Neural crest cell (in vitro differentiated cells): Measurements from ENCODE around the gene RPS19. TPM values are rescaled to one million over a fixed set of nuclear protein-coding genes. Genes with fewer than 3 reads are reported as not detected.

Experiments used
- DNase-seq: peaks from one replicate; pipeline ENCODE4 v3.0.0; 2021; ENCODE audit warnings: low read depth, mixed read lengths, low spot score
- H3K27ac Mint-ChIP-seq: one replicate; pipeline ENCODE4 v1.8.0; 2021; ENCODE audit warnings: mild to moderate bottlenecking, mixed read lengths; ENCODE audit not compliant: unreplicated experiment
- H3K27me3 Mint-ChIP-seq: 2 replicates; pipeline ENCODE4 v1.8.0; 2021; ENCODE audit warnings: low read depth, mild to moderate bottlenecking, mixed read lengths
- H3K36me3 Mint-ChIP-seq: 2 replicates; pipeline ENCODE4 v1.8.0; 2021; ENCODE audit warnings: low read depth, mild to moderate bottlenecking, mixed read lengths
- H3K4me1 Mint-ChIP-seq: 2 replicates; pipeline ENCODE4 v1.8.0; 2021; ENCODE audit warnings: mixed read lengths
- H3K4me3 Mint-ChIP-seq: one replicate; pipeline ENCODE4 v1.8.0; 2021; ENCODE audit warnings: mild to moderate bottlenecking, mixed read lengths
- H3K9me3 Mint-ChIP-seq: 2 replicates; pipeline ENCODE4 v1.8.0; 2021; ENCODE audit warnings: mixed read lengths
- total RNA-seq: library from RNA; stranded (reverse); gene quantifications from 2 replicates; pipeline ENCODE4 v1.2.1, GENCODE V29; 2021
- TF ChIP-seq, protein P1 (sequence below): fragments of 200-600 bp; sonication (generic); conservative IDR thresholded peaks from 2 replicates; pipeline ENCODE4 v1.5.0; 2021; ENCODE audit warnings: antibody characterized with exemption, mild to moderate bottlenecking

Gene RPS19
- total RNA-seq, 1 donor from 2014 or later, result 2,613 TPM

GRCh38 chr19:41815301-41815700 lies 44.8 kb upstream of the RPS19 start:
- no peaks in the 10 kb centered on the region for H3K4me1 Mint-ChIP-seq
- no peak overlapping the region for H3K27ac Mint-ChIP-seq
- DNase-seq, result no peak
- no peaks in the 10 kb centered on the region for H3K36me3 Mint-ChIP-seq
- no peak overlapping the region for H3K4me3 Mint-ChIP-seq
- TF ChIP-seq, protein P1, sequence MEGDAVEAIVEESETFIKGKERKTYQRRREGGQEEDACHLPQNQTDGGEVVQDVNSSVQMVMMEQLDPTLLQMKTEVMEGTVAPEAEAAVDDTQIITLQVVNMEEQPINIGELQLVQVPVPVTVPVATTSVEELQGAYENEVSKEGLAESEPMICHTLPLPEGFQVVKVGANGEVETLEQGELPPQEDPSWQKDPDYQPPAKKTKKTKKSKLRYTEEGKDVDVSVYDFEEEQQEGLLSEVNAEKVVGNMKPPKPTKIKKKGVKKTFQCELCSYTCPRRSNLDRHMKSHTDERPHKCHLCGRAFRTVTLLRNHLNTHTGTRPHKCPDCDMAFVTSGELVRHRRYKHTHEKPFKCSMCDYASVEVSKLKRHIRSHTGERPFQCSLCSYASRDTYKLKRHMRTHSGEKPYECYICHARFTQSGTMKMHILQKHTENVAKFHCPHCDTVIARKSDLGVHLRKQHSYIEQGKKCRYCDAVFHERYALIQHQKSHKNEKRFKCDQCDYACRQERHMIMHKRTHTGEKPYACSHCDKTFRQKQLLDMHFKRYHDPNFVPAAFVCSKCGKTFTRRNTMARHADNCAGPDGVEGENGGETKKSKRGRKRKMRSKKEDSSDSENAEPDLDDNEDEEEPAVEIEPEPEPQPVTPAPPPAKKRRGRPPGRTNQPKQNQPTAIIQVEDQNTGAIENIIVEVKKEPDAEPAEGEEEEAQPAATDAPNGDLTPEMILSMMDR, result no peak
- peaks cover 55% of the 10 kb centered on the region for H3K27me3 Mint-ChIP-seq
- no peaks in the 10 kb centered on the region for H3K9me3 Mint-ChIP-seq

DNA sequence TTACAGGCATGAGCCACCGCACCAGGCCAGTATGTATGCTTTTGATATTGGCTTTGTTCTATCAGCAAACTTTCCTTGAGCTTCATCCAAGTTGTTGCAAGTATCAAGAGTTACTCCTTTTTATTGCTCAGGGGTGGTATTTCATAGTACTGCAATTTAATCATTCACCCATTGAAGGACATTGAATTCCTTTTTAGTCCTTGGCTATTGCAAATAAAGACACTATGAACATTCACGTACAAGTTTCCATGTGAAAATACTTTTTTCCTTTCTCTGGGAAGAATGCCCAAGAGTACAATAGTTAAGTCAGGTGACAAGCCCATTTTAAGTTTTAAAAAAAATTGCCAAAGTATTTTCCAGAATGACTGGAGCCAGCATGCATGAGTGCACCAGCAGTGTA lies 43.3 kb upstream of the RPS19 start:
- Mint-ChIP-seq H3K4me3 (no peak overlapping the region), H3K4me1 (no peaks in the 10 kb centered on the region), H3K27me3 (peaks cover 67% of the 10 kb centered on the region), H3K9me3 (no peaks in the 10 kb centered on the region), H3K36me3 (no peaks in the 10 kb centered on the region), H3K27ac (no peak overlapping the region)
- TF ChIP-seq, protein P1, result no peak
- no peak for DNase-seq

GRCh38 chr19:41821003-41821735 lies 38.9 kb upstream of the RPS19 start:
- TF ChIP-seq, protein P1, result peak; percentile 65
- Mint-ChIP-seq H3K27me3 (peaks cover 63% of the 10 kb centered on the region), H3K4me1 (no peaks in the 10 kb centered on the region), H3K27ac (no peak overlapping the region), H3K9me3 (no peaks in the 10 kb centered on the region), H3K4me3 (no peak overlapping the region), H3K36me3 (no peaks in the 10 kb centered on the region)
- DNase-seq, result peak; percentile 14

DNA sequence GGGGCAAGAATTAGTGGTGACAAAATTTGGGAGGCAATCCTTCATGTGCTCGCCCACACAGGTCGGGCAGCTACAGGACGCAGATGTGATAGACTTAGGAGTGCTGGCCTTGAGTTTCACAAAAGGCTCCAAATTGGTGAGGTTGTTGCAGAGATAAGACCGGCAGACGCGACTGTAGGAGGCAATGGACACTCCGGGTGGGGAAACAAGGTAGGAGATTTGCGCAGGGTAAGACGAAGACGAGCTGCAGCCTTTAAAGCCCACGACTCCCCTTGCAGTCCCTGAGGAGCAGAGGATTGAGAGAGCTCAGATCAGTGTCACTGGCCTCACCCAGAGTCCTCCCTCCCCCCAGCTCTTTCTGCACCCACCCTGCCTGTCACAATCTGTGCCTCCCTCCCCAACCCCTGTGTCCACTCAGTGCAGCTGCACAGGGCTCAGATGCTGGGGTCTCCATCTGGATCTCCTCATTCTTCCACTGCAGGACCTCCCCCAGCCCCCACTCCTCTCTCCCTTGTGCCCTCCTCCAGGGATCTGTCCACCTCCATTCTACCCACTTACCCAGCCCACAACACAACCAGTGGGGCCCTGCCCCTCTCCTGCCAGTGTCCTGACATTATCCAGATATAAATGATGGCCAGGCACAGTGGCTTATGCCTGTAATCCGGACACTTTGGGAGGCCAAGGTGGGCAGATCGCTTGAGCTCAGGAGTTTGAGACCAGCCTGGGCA lies 21.9 kb upstream of the RPS19 start:
- Mint-ChIP-seq H3K4me1 (no peaks in the 10 kb centered on the region), H3K27me3 (peaks cover 79% of the 10 kb centered on the region), H3K9me3 (no peaks in the 10 kb centered on the region), H3K27ac (peak overlapping the region; percentile 27), H3K4me3 (no peak overlapping the region), H3K36me3 (no peaks in the 10 kb centered on the region)
- DNase-seq, result no peak
- TF ChIP-seq, protein P1, result no peak

DNA sequence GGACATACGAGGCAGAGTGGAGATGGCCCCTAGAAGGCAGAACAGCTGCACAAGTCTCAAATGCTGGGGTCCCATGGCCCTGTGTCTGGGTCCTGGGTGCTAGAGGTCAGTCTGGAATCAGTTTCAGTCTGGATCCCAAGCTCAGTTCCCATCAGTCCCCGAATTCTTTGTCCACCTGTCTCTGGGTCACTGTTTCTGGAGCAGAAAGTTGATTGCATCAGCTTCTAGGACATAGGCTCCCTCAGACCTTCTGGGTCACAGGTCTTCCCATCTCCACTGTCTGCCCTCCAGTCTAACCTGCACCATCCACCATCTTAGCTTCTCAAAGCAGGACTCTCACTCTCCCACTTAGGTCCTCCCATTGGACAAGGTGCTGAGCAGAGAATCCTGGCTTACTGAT lies 20.8 kb upstream of the RPS19 start:
- DNase-seq, result no peak
- TF ChIP-seq, protein P1, result no peak
- Mint-ChIP-seq H3K27me3 (peaks cover 87% of the 10 kb centered on the region), H3K36me3 (no peaks in the 10 kb centered on the region), H3K4me1 (no peaks in the 10 kb centered on the region), H3K4me3 (no peak overlapping the region), H3K27ac (no peak overlapping the region), H3K9me3 (no peaks in the 10 kb centered on the region)
